WTC11 (cell line): ENCODE results near the gene MMAA. TPM values are rescaled to one million over a fixed set of nuclear protein-coding genes. Genes with fewer than 3 reads are reported as not detected.
"Not testable (repeated sequence)": the region's sequence is repeated elsewhere in the genome, so short reads cannot be mapped to it uniquely, and the experiment has no call there.

Experiments used
- ATAC-seq: fragments of 200-7000 bp; cut with Tn5 transposase; 2 replicates; pipeline ENCODE4 v1.10.0; 2021; ENCODE audit warnings: mild to moderate bottlenecking, moderate library complexity
- CTCF ChIA-PET: fragments of 300-600 bp; sonication (Branson Sonifier 250); formaldehyde crosslinking; loops from one replicate; lab custom pipeline; 2021; ENCODE audit warnings: antibody characterized with exemption; lab: Charles Lee
- POLR2A ChIA-PET: fragments of 350-600 bp; sonication (Branson Sonifier 250); formaldehyde crosslinking; loops from one replicate; lab custom pipeline; 2021; ENCODE audit warnings: antibody characterized with exemption; lab: Charles Lee
- DNase-seq: peaks from one replicate; pipeline ENCODE4 v3.0.0; 2021; ENCODE audit warnings: low spot score
- H3K27ac Mint-ChIP-seq: 2 replicates; pipeline ENCODE4 v1.8.0; 2021; ENCODE audit warnings: mixed read lengths
- H3K27me3 Mint-ChIP-seq: 2 replicates; pipeline ENCODE4 v1.8.0; 2021; ENCODE audit warnings: low read depth, mild to moderate bottlenecking, moderate library complexity, mixed read lengths
- H3K36me3 Mint-ChIP-seq: 2 replicates; pipeline ENCODE4 v1.8.0; 2021; ENCODE audit warnings: mixed read lengths
- H3K4me1 Mint-ChIP-seq: 2 replicates; pipeline ENCODE4 v1.8.0; 2022; ENCODE audit warnings: mixed read lengths
- H3K4me3 Mint-ChIP-seq: 2 replicates; pipeline ENCODE4 v1.8.0; 2021; ENCODE audit warnings: mild to moderate bottlenecking, moderate library complexity, mixed read lengths
- H3K9me3 Mint-ChIP-seq: 2 replicates; pipeline ENCODE4 v1.8.0; 2021; ENCODE audit warnings: mixed read lengths
- ATF2 ChIP-seq: sonication (generic); formaldehyde crosslinking; IDR thresholded peaks from 2 replicates; pipeline ENCODE4 v1.8.1; 2022; ENCODE audit warnings: low read depth, missing genetic modification reagents, borderline replicate concordance
- ATF3 ChIP-seq: sonication (generic); formaldehyde crosslinking; conservative IDR thresholded peaks from 2 replicates; pipeline ENCODE4 v1.8.1; 2022; ENCODE audit warnings: mild to moderate bottlenecking, missing genetic modification reagents
- CTCF ChIP-seq: fragments of 200-600 bp; IDR thresholded peaks from 2 replicates; pipeline ENCODE4 v1.8.0; 2022; ENCODE audit warnings: antibody characterized with exemption
- FOXJ3 ChIP-seq: sonication (generic); formaldehyde crosslinking; IDR thresholded peaks from 2 replicates; pipeline ENCODE4 v1.9.0; 2021; ENCODE audit warnings: missing genetic modification reagents, mild to moderate bottlenecking, borderline replicate concordance
- GABPB1 ChIP-seq: sonication (generic); formaldehyde crosslinking; IDR thresholded peaks from 2 replicates; pipeline ENCODE4 v1.8.1; 2023; ENCODE audit warnings: mild to moderate bottlenecking, missing genetic modification reagents
- JUN ChIP-seq: sonication (generic); formaldehyde crosslinking; IDR thresholded peaks from 2 replicates; pipeline ENCODE4 v1.8.0; 2023; ENCODE audit warnings: mild to moderate bottlenecking, missing genetic modification reagents
- MLX ChIP-seq: sonication (generic); formaldehyde crosslinking; IDR thresholded peaks from 2 replicates; pipeline ENCODE4 v1.8.1; 2023; ENCODE audit warnings: mild to moderate bottlenecking, missing genetic modification reagents, moderate library complexity
- OVOL2 ChIP-seq: fragments of 250-450 bp; sonication (Bioruptor Pico); IDR thresholded peaks from 2 replicates; pipeline ENCODE4 v1.9.0; 2021; ENCODE audit warnings: mild to moderate bottlenecking, borderline replicate concordance
- PRDM15 ChIP-seq: sonication (generic); formaldehyde crosslinking; IDR thresholded peaks from 2 replicates; pipeline ENCODE4 v1.8.0; 2022; ENCODE audit warnings: missing genetic modification reagents
- PRRX2 ChIP-seq: fragments of 250-450 bp; sonication (Bioruptor Pico); IDR thresholded peaks from 2 replicates; pipeline ENCODE4 v1.8.0; 2021; ENCODE audit warnings: mild to moderate bottlenecking
- RORB ChIP-seq: fragments of 250-450 bp; sonication (Bioruptor Pico); IDR thresholded peaks from 2 replicates; pipeline ENCODE4 v1.9.0; 2021; ENCODE audit warnings: mild to moderate bottlenecking
- SMAD4 ChIP-seq: sonication (generic); formaldehyde crosslinking; IDR thresholded peaks from 2 replicates; pipeline ENCODE4 v1.8.0; 2022; ENCODE audit warnings: mild to moderate bottlenecking, missing genetic modification reagents
- SP1 ChIP-seq: sonication (generic); formaldehyde crosslinking; conservative IDR thresholded peaks from 2 replicates; pipeline ENCODE4 v1.8.1; 2022; ENCODE audit warnings: missing genetic modification reagents
- ZBTB21 ChIP-seq: sonication (generic); formaldehyde crosslinking; IDR thresholded peaks from 2 replicates; pipeline ENCODE4 v1.8.1; 2023; ENCODE audit warnings: mild to moderate bottlenecking, missing genetic modification reagents, borderline replicate concordance
- ZNF138 ChIP-seq: sonication (generic); formaldehyde crosslinking; conservative IDR thresholded peaks from 2 replicates; pipeline ENCODE4 v1.8.1; 2022; ENCODE audit warnings: mild to moderate bottlenecking, moderate library complexity, missing genetic modification reagents
- total RNA-seq: library from RNA; stranded (reverse); gene quantifications from 3 replicates; pipeline ENCODE4 v1.2.3, GENCODE V29; 2021

Gene MMAA
- total RNA-seq, 1 experiment from 2014 or later = 4.9 TPM

- no peak overlapping the region for H3K4me3 Mint-ChIP-seq
- ChIA-PET POLR2A (interaction anchor here (0.6 kb wide), 1 partner anchor 13 kb away, joined by 3 read pairs; no protein-coding TSS in a partner anchor), CTCF (interaction anchor here (1.0 kb wide), 1 partner anchor 12 kb away, joined by 4 read pairs; no protein-coding TSS in a partner anchor)
- H3K27me3 Mint-ChIP-seq = peaks cover 11% of the 10 kb centered on the region
- H3K36me3 Mint-ChIP-seq = peaks cover 5% of the 10 kb centered on the region
- DNase-seq = no peak
- H3K9me3 Mint-ChIP-seq = peaks cover 6% of the 10 kb centered on the region
- peaks cover 29% of the 10 kb centered on the region for H3K4me1 Mint-ChIP-seq
- no peak overlapping the region for H3K27ac Mint-ChIP-seq
- TF ChIP-seq PRDM15 (CRISPR knock-in tag) = no peak
- no peak for TF ChIP-seq SP1 (CRISPR knock-in tag)
- TF ChIP-seq PRRX2 (CRISPR knock-in tag) = no peak
- ATAC-seq = peak; percentile 21
Measured at GRCh38 chr4:145635117-145635516, 15.9 kb downstream of the MMAA start.

GRCh38 chr4:145635630-145636029, 16.4 kb downstream of the MMAA start:
- TF ChIP-seq MLX (CRISPR knock-in tag) (no peak), RORB (CRISPR knock-in tag) (no peak), JUN (CRISPR knock-in tag) (no peak), ZBTB21 (CRISPR knock-in tag) (no peak), SMAD4 (CRISPR knock-in tag) (no peak), ZNF138 (CRISPR knock-in tag) (no peak), FOXJ3 (no peak)
- TF ChIP-seq, all 79 proteins: peak for 0
- no peak overlapping the region for H3K4me3 Mint-ChIP-seq

GRCh38 chr4:145639186-145639698, 20.1 kb downstream of the MMAA start:
- no peak overlapping the region for H3K4me3 Mint-ChIP-seq
- H3K36me3 Mint-ChIP-seq = no peaks in the 10 kb centered on the region
- ChIA-PET POLR2A (no interaction called here), CTCF (no interaction called here)
- H3K9me3 Mint-ChIP-seq = no peaks in the 10 kb centered on the region
- H3K4me1 Mint-ChIP-seq = peaks cover 39% of the 10 kb centered on the region
- ATAC-seq = no peak
- H3K27ac Mint-ChIP-seq = no peak overlapping the region
- TF ChIP-seq ATF2 (no peak), GABPB1 (CRISPR knock-in tag) (no peak), OVOL2 (CRISPR knock-in tag) (no peak), ATF3 (CRISPR knock-in tag) (no peak), CTCF (no peak)
- H3K27me3 Mint-ChIP-seq = peaks cover 11% of the 10 kb centered on the region
- DNase-seq = no peak

More at GRCh38 chr4:145635630-145636029, 16.4 kb downstream of the MMAA start:
- DNase-seq = no peak
- ChIA-PET POLR2A (interaction anchor here (0.6 kb wide), 2 partner anchors 12 to 462 kb away, joined by 3 to 4 read pairs; no protein-coding TSS in a partner anchor), CTCF (no interaction called here)
- Mint-ChIP-seq H3K36me3 (0 out of 2 replicates have a peak, but pooled peaks cover 3% of the 10 kb centered on the region), H3K27ac (no peak overlapping the region), H3K4me1 (peaks cover 29% of the 10 kb centered on the region), H3K27me3 (peaks cover 11% of the 10 kb centered on the region), H3K9me3 (peaks cover 3% of the 10 kb centered on the region)
- no peak for ATAC-seq

GRCh38 chr4:145640236-145640635, 21.1 kb downstream of the MMAA start:
- CTCF ChIA-PET, POLR2A ChIA-PET, H3K27ac Mint-ChIP-seq, H3K36me3 Mint-ChIP-seq, H3K9me3 Mint-ChIP-seq, H3K27me3 Mint-ChIP-seq, ATAC-seq, H3K4me3 Mint-ChIP-seq, DNase-seq: not testable (repeated sequence)
- peaks cover 38% of the 10 kb centered on the region for H3K4me1 Mint-ChIP-seq
